H1 (cell line): ENCODE measurements around the gene COL16A1. TPM values are rescaled to one million over a fixed set of nuclear protein-coding genes. Genes with fewer than 3 reads are reported as not detected.

Experiments
- ASH2L ChIP-seq: fragments of 200-600, 300-600 bp; sonication (generic); IDR thresholded peaks from one replicate; pipeline ENCODE4 v1.7.1; 2017; ENCODE audit warnings: low read length
- CBX8 ChIP-seq: fragments of 300-800, 300-1000 bp; sonication (generic); IDR thresholded peaks from 2 replicates; pipeline ENCODE4 v1.7.1; 2016; ENCODE audit warnings: low read depth, low read length, borderline replicate concordance
- CREB1 ChIP-seq: IDR thresholded peaks from 2 replicates; pipeline ENCODE4 v1.6.1; 2012; ENCODE audit warnings: inconsistent platforms
- GTF2F1 ChIP-seq: IDR thresholded peaks from 2 replicates; pipeline ENCODE4 v1.6.1; 2012; ENCODE audit warnings: low read depth, low read length, improper control_type of control experiment, borderline replicate concordance
- NANOG ChIP-seq: IDR thresholded peaks from 2 replicates; pipeline ENCODE4 v1.6.1; 2011; ENCODE audit warnings: low read length, low read depth, mild to moderate bottlenecking, inconsistent platforms; ENCODE audit not compliant: insufficient read depth, poor library complexity, severe bottlenecking
- RBBP5 ChIP-seq: IDR thresholded peaks from 2 replicates; pipeline ENCODE4 v1.7.1; 2012; ENCODE audit warnings: low read depth, mild to moderate bottlenecking, inconsistent platforms, low read length, moderate library complexity, borderline replicate concordance
- SIRT6 ChIP-seq: IDR thresholded peaks from one replicate; pipeline ENCODE4 v1.7.1; 2012; ENCODE audit warnings: low read length, inconsistent platforms
- SP1 ChIP-seq: IDR thresholded peaks from 2 replicates; pipeline ENCODE4 v1.6.1; 2011; ENCODE audit warnings: low read depth, low read length
- SUZ12 ChIP-seq: fragments of 200-600 bp; sonication (generic); IDR thresholded peaks from 2 replicates; pipeline ENCODE4 v1.6.1; 2012; ENCODE audit warnings: mild to moderate bottlenecking, inconsistent platforms, low read length, moderate library complexity, mixed read lengths
- TAF1 ChIP-seq: IDR thresholded peaks from 2 replicates; pipeline ENCODE4 v1.6.1; 2011; ENCODE audit warnings: mild to moderate bottlenecking, low read depth, low read length
- TAF7 ChIP-seq: optimal IDR thresholded peaks from 2 replicates; pipeline ENCODE3; 2011; ENCODE audit warnings: low read depth, mild to moderate bottlenecking, inconsistent platforms, low read length, moderate library complexity, borderline replicate concordance
- polyA plus RNA-seq, 7 experiments: library from polyadenylated mRNA; depleted of rRNA in 3 of 7; stranded (reverse) in 5 of 7; unstranded in 2 of 7; fragments of >200 nt in 5 of 7; fragments of 200-250 nt in 2 of 7; gene quantifications; 1 replicate in 5 of 7; 2 replicates in 1 of 7; 4 replicates in 1 of 7; pipeline versions ENCODE4 v1.2.1 to v1.2.3, GENCODE V29; 2011 to 2013; ENCODE audit warnings: missing spikeins in 2 of 7, mixed read lengths in 2 of 7
- total RNA-seq: library from RNA; stranded (reverse); fragmentation: NEBNext Ultra II Directional; extraction: Animal tissue kit (Norgen Biotek cat#: 25700); gene quantifications from 2 replicates; pipeline ENCODE4 v1.2.1, GENCODE V29; 2021
- TF ChIP-seq, protein P1 (sequence below): fragments of 300-600 bp; sonication (generic); IDR thresholded peaks from 2 replicates; pipeline ENCODE4 v1.7.1; 2012; ENCODE audit warnings: low read length, moderate library complexity, mild to moderate bottlenecking, inconsistent platforms; ENCODE audit not compliant: insufficient replicate concordance

The COL16A1 gene
- total and polyA plus RNA-seq, 2 of the 8 experiments (the other 6 are each of a cell fraction or from before 2014, with no cell fraction given), result 2.0 to 10.5 TPM

DNA sequence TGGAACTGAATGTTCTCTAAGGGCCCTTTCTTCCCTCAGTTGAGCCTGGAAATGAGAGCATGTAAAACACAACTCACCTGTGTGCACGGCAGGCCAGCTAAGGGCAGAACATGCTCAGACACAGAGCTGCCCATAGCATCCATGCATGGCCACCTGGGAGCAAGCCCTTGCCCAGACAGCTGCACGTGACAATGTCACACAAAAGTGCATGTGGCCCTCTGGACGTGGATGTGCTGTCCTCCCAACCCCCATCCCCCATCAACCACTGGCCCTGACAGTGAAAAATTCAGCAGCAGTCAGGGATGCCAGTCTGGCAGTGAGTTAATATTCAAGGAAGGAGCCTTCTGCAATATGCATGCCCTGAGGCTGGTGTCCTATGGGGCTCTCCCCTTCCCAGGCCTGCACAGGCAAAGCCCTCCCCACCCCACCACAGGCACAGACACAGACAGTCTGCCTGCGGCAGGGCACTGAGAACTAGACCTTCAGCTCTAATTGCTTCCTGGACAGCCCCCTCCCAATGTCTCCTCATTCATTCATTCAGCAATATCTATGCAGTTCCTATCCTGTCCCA lies 14.6 kb upstream of the COL16A1 start (continued):
- TF ChIP-seq, protein P1, sequence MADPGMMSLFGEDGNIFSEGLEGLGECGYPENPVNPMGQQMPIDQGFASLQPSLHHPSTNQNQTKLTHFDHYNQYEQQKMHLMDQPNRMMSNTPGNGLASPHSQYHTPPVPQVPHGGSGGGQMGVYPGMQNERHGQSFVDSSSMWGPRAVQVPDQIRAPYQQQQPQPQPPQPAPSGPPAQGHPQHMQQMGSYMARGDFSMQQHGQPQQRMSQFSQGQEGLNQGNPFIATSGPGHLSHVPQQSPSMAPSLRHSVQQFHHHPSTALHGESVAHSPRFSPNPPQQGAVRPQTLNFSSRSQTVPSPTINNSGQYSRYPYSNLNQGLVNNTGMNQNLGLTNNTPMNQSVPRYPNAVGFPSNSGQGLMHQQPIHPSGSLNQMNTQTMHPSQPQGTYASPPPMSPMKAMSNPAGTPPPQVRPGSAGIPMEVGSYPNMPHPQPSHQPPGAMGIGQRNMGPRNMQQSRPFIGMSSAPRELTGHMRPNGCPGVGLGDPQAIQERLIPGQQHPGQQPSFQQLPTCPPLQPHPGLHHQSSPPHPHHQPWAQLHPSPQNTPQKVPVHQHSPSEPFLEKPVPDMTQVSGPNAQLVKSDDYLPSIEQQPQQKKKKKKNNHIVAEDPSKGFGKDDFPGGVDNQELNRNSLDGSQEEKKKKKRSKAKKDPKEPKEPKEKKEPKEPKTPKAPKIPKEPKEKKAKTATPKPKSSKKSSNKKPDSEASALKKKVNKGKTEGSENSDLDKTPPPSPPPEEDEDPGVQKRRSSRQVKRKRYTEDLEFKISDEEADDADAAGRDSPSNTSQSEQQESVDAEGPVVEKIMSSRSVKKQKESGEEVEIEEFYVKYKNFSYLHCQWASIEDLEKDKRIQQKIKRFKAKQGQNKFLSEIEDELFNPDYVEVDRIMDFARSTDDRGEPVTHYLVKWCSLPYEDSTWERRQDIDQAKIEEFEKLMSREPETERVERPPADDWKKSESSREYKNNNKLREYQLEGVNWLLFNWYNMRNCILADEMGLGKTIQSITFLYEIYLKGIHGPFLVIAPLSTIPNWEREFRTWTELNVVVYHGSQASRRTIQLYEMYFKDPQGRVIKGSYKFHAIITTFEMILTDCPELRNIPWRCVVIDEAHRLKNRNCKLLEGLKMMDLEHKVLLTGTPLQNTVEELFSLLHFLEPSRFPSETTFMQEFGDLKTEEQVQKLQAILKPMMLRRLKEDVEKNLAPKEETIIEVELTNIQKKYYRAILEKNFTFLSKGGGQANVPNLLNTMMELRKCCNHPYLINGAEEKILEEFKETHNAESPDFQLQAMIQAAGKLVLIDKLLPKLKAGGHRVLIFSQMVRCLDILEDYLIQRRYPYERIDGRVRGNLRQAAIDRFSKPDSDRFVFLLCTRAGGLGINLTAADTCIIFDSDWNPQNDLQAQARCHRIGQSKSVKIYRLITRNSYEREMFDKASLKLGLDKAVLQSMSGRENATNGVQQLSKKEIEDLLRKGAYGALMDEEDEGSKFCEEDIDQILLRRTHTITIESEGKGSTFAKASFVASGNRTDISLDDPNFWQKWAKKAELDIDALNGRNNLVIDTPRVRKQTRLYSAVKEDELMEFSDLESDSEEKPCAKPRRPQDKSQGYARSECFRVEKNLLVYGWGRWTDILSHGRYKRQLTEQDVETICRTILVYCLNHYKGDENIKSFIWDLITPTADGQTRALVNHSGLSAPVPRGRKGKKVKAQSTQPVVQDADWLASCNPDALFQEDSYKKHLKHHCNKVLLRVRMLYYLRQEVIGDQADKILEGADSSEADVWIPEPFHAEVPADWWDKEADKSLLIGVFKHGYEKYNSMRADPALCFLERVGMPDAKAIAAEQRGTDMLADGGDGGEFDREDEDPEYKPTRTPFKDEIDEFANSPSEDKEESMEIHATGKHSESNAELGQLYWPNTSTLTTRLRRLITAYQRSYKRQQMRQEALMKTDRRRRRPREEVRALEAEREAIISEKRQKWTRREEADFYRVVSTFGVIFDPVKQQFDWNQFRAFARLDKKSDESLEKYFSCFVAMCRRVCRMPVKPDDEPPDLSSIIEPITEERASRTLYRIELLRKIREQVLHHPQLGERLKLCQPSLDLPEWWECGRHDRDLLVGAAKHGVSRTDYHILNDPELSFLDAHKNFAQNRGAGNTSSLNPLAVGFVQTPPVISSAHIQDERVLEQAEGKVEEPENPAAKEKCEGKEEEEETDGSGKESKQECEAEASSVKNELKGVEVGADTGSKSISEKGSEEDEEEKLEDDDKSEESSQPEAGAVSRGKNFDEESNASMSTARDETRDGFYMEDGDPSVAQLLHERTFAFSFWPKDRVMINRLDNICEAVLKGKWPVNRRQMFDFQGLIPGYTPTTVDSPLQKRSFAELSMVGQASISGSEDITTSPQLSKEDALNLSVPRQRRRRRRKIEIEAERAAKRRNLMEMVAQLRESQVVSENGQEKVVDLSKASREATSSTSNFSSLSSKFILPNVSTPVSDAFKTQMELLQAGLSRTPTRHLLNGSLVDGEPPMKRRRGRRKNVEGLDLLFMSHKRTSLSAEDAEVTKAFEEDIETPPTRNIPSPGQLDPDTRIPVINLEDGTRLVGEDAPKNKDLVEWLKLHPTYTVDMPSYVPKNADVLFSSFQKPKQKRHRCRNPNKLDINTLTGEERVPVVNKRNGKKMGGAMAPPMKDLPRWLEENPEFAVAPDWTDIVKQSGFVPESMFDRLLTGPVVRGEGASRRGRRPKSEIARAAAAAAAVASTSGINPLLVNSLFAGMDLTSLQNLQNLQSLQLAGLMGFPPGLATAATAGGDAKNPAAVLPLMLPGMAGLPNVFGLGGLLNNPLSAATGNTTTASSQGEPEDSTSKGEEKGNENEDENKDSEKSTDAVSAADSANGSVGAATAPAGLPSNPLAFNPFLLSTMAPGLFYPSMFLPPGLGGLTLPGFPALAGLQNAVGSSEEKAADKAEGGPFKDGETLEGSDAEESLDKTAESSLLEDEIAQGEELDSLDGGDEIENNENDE, result no peak
- TF ChIP-seq TAF7 (no peak), CBX8 (no peak), TAF1 (no peak), SIRT6 (no peak), GTF2F1 (no peak), NANOG (no peak), SP1 (no peak), CREB1 (no peak), ASH2L (no peak), SUZ12 (no peak), RBBP5 (no peak)
